ENCODE data around the gene TUBB1.

Gene TUBB1

DNA sequence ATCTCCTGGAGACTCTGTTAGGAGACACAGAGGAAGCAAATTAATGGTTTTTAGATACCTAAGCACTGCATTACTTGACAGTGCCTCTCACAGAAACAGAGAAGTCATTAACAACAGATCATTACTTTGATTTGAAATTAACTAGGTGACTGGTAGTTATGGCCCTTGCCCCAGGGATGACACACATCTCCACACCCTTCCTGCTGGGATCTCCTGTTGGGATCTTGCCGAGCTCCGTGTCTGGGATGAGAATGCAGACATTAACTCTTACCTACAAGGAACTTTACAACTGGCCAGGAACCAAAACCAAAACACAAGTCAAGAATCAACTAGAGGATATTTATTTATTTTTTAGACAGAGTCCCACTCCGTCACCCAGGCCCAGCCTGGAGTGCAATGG is 25.6 kb downstream of the TUBB1 start:
- no peak for DNase-seq

DNA sequence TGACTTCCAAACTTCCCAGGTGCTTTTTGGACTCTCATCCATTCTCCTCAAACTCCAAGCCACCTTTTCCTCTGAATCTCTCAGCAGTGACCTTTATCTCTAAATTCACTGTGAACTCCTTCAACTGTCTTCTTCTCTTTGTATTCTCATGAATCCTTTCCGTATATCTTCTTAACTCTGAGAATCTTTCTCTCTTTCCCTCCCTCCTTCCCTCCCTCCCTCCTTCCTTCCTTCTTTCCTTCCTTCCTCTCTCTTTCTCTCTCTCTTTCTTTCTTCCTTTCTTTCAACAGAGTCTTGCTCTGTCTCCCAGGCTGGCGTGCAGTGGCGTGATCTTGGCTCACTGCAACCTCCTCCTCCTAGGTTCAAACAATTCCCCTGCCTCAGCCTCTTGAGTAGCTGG is 27.6 kb downstream of the TUBB1 start:
- no peak for DNase-seq

DNA sequence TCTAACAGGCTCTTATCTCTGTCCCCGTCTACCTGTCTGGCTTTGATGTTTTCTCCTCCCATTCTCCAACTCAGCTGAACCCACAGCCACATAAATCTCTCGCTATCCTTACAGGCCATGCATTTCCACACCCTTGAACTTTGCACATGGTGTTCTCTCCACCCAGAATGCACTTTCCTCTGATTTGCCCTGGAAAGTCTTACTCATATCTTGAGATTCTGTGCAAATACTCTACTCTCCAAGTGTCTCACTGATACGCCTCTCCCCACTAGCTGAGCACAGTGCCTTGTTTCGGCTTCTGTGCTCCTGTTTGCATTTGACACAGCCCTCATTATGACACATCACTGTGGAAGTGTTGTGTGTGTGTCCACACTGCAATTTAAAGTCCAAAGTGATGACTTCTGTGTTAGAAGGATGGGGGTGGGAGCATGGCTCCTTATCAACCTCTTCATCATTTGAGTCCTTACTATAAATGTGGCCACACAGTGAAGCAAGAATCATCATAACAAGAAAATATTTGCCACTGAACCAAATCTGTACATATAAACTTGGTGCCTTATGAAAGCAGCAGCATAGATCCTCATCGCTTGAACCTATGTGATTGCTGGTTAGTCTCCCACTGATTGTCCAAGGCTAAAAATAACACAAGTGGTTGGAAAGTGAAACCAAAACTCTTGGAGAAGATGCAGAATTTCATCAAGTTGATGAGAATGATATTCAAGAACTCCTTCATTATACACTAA is 28.9 kb downstream of the TUBB1 start:
- no peak for DNase-seq

DNA sequence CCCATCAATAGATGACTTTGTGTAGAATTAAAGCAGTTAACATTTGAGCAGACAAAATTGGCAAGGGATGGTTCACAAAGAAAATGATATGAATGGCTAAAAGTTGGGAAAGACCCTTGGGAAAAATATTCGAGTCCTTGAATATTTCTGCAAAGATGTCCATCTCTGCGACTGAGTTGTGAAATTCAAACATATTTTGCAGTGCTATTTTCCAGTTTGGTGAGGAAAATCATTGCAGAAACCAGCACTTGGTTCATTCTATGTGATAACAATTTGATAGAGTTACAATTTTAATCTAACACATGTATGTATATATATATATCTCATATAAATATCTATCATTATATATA is 29.4 kb downstream of the TUBB1 start:
- no peak for DNase-seq

DNA sequence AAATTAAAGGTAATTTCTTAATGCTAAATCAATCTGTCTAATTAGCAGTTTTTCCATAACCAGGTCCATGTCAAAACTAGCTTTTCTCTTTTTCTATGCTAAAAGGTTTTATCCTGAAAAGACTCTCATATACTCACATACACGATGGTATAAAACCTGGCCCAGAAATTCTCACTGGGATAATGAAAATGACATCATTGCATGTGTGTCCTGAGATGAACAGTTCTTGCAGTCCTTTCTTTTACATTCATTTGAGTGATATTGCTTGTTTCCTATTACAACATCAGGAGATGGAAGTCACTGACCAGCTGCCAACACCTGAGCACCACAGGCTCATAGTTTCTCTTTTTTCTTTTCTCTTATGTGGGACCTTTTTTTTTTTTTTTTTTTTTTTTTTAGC is 31.2 kb downstream of the TUBB1 start:
- DNase-seq: no peak

DNA sequence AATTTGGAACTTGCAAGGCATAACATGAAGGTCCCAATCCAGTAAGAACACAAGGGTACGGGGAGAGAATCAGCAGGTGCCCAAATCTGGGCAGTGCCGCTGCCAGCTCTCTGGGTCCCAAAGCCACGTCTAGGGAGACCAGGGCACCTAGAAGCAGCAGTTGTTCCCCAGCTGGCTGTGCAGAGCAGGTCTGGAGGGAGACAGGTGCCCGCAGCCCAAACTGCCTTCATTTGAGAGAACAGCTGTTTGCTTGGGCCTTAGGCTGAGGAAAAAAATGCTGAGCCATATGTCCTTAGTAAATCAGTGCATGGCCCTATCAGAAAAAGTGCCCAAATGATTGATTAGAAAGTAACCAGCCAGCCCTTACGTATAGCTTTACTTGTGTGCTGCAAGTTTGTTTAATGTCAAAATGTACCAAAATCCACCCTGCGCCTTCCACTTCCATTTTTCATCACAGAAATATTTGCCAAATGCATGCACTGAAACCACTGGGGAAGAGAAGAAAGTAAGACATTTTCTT is 32.5 kb downstream of the TUBB1 start:
- DNase-seq: no peak

DNA sequence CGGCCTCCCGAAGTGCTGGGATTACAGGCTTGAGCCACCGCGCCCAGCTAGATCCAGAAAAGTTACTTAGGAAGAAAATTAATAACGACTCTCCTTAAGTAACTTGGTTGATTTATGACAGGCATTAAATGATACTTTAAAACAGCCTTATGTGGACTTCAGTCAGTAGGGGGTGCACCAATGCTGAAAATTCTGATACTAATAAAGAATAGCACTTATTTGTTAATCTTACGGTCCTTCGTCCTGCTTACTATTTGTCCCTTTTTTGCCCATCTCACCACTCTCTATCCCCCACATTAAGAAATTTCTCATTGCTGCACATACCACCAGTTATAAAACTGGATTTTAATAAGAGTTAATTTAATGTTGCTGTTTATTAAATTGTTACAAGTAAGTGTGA is 36.1 kb downstream of the TUBB1 start:
- DNase-seq: peak in 1 of 3 experiments; percentile 34

DNA sequence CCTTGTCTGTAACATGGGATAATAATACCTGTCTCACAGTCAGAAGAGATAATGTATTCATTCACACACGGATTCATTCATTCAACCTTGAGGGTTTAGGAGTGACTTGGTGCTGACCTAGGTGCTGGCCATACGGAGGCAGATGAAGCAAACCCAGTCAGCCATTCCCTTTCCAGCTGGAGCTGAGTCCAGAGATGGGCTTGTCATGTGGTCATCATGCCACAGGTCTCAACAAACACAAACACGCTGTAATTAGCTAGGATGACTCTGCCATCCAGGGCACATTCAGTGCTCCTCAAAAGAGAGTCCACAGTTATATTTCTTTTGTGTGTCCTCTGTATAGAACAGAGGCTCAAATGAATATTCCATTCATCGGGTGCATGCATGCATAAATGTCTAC is 42.9 kb downstream of the TUBB1 start:
- peak in 2 of 3 experiments; percentile 43 to 81 for DNase-seq

DNA sequence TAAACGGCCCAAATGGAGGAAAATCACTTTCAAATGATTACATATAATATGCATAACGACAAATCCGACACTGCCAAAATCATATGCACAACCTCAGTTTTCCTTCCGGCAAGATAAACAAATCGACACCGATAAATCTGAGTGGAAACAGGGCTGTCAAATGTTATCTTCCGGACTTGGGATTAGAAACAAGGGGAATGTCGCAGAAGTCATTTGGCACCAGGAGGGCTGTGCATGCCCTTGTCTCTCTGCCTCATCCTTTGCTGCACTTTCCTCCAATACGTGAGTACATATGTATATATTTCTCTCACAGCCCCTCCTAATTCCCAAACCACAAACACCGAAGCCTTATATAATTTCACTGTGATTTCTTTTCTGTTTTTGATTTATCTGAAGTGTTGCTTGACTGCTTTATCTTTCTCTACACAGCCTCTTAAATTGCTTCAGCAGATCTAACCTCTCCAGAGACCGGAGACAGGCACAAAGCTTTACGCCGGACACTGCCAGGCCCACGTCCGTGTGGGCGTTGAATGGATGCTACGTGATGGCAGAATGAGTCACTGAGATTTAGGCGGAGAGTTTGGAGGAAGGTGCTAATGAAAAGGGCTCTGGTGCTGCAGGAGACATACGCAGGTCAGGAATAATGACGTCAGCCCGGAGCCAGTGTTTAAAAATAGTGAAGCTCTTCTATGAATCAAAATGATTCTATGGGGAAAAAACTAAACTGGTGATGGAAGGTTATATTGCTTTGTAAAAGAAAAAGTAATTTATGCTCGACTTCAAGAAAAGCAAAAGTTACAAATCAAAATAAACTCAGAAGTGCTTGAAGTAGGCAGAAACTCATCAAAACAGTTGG is 44.4 kb downstream of the TUBB1 start:
- DNase-seq: peak in 2 of 3 experiments; percentile 66 to 90

DNA sequence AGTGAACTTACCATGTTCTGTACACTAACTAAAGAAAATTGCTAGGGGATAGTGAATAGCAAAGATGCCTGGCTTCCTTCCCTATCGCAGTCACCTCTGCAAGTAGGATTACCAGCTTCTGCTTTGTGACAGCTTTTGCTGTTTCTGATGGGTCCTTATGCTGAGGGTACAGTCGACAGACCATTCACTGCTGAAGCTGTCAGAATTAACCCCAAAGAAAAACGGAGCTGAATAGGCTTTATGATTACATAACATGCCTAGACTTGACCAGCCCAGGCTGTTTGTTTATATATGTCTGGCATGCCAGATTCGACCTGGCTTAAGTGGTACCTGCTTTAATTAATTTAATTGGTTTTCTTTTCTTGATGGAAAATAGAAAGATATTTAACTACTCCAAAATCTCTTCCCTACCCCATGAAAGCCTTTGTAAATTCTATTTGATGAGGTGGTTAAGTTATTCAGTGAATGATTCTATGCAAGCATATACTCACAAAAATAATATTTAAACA is 45.0 kb downstream of the TUBB1 start:
- DNase-seq: peak; percentile 49 to 97 (median 81)

DNA sequence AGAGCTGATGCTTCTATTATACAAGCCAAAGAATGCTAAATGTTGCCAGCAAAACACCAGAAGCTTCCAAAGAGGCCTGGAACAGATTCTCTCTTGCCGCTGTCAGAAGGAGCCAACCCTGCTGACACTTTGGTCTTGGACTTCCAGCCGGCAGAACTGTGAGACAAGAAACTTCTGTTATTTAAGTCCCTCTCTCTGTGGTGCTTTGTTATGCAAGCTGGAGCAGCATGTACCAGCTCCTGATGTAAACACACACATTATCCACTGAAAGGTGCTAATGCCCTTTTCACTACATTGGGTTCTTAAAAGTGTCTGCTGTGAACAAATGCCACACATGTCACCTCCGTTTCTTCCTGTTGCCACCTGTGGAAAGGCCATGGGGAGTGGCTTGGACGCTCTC is 49.3 kb downstream of the TUBB1 start:
- no peak for DNase-seq

DNA sequence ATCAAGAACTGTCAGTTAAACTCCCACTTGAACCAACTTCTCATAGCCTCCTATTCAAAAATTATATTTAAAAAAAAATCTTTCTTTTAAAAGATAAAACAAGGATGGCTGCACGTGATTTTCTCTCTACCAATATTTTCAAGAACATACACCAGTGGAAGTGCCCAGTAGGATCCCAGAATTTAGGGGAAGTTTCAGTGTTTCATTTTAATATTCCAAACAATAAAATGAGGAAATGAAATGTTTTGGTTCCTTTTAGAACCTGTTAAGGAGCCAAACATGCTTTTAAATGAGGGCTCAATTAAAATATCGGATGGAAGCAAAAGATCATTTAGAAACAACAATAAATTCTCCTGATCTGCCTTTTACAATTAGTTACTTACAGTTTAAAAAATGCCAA is 49.8 kb downstream of the TUBB1 start:
- no peak for DNase-seq

DNA sequence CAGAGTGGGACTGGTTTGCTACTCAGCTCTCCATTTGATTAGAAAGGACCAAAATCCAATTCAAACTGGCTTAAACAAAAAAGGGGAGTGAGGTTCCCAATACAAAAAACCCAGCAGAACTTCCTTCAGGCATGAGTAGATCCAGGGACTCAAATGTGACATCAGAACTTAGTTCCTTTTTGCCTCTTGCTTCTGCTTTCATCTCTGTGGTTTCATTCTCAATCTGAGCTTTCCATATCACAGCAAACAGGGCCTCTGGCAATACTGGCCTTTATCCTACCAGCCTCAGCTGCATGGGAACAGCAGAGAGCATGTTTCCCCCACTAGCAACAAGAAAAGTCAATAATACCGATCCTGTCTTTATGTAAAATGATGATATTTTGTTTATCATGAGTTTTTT is 52.0 kb downstream of the TUBB1 start:
- DNase-seq: no peak

DNA sequence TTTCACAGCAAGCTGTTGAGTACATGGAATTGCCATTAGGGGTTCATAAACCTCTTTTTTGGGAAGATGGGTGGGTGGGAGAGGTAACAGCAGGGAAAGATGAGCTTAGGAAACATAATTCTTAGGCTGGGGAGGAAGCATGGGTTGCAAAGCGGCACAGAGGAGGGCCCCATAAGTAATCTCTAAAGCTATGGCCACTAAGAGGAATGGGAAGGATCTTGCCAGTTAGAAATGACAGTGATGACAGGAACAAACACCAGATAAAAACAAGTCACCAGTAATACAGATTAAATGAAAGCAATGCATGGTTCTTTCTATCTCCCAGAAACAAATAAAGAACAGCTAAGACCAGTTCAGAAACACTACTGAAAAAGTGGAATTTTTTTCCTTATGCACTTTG is 54.4 kb downstream of the TUBB1 start:
- no peak for DNase-seq

DNA sequence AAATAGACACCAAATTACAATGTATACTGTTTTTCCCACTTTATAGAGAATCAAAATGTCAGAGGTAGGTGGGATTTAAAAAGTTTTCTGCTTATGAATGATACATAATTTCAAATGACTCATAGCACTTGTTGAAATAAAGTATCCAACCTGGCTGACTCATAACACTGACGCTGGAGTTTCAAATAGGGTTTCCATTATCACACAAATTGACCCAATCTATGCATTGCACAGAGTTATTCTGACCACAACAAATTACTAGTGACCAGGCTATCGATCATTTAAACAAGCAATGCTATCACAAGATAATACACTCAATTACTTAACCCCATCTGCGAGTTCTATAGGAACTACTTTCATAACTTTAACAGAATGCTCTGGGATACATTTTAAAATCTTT is 55.2 kb downstream of the TUBB1 start:
- DNase-seq: no peak

DNA sequence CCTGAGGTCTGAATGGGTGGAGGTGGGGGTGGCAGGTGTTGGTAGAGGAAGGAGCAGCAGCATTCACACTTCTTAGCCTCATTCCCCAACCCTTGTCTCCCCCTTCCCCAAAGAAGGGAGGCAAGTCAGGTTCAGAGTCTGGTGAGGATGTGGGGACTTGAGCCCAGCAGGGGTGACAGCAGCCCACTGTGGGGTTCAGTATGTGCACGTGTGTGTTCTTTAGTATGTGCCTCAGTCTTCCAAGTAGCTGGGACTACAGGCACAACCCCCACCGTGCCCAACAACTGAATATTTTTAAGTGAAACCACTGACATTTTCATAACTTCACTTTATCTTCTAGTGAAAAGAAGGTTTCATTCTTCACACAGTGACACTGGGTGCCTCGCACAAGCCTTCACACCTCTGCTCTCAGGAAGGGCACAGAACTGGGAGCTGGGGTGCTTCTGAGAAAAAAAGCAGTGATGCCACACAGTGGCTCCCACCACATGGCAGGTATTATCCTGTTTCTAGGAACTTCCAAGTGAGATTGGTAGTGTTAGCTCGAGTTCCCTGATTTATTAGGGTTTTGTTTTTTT is 56.8 kb downstream of the TUBB1 start:
- DNase-seq: no peak
